ENCODE data around the gene TJP2.

DNA sequence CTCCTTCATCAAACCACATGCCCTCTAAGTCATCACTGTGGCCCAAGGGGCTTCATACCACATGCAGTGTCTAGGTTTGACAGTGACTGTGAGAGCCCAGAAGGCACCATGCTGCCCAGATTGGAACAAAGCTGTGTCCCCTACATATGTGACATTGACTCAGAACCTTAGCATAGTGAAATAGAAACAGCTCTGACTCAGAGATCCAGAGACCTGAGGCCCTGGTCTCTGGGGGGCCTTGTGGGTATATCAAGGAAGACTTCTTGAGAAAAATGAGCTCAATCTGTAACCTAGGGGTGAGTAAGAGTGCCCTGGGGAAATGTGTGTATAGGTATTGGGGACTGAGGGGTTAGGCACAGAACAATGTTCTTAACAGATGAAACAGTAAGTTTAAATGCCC lies 143.8 kb downstream of the TJP2 start:
- TF ChIP-seq, protein P1, sequence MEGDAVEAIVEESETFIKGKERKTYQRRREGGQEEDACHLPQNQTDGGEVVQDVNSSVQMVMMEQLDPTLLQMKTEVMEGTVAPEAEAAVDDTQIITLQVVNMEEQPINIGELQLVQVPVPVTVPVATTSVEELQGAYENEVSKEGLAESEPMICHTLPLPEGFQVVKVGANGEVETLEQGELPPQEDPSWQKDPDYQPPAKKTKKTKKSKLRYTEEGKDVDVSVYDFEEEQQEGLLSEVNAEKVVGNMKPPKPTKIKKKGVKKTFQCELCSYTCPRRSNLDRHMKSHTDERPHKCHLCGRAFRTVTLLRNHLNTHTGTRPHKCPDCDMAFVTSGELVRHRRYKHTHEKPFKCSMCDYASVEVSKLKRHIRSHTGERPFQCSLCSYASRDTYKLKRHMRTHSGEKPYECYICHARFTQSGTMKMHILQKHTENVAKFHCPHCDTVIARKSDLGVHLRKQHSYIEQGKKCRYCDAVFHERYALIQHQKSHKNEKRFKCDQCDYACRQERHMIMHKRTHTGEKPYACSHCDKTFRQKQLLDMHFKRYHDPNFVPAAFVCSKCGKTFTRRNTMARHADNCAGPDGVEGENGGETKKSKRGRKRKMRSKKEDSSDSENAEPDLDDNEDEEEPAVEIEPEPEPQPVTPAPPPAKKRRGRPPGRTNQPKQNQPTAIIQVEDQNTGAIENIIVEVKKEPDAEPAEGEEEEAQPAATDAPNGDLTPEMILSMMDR (IDR thresholded peaks at IDR 0.05) = no peak
- TF ChIP-seq EZH2 (IDR thresholded peaks at IDR 0.05) = no peak

Data from neural progenitor cell (in vitro differentiated cells).